Ishikawa (cell line): ENCODE data around the gene CAV3.

Experiments used
- CEBPB ChIP-seq: IDR thresholded peaks from 2 replicates; pipeline ENCODE4 v1.6.1; 2012
- CREB1 ChIP-seq: IDR thresholded peaks from 2 replicates; pipeline ENCODE4 v1.6.1; 2012; ENCODE audit warnings: low read depth
- EGR1 ChIP-seq: IDR thresholded peaks from 2 replicates; pipeline ENCODE4 v1.6.1; 2012
- EP300 ChIP-seq: IDR thresholded peaks from 2 replicates; pipeline ENCODE4 v1.6.1; 2012; ENCODE audit warnings: borderline replicate concordance
- FOXM1 ChIP-seq: IDR thresholded peaks from 2 replicates; pipeline ENCODE4 v1.6.1; 2012; ENCODE audit warnings: low read depth, borderline replicate concordance
- NFIC ChIP-seq: IDR thresholded peaks from 2 replicates; pipeline ENCODE4 v1.6.1; 2012
- RAD21 ChIP-seq: IDR thresholded peaks from 2 replicates; pipeline ENCODE4 v1.6.1; 2012; ENCODE audit warnings: low read depth
- TAF1 ChIP-seq: IDR thresholded peaks from 2 replicates; pipeline ENCODE4 v1.6.1; 2012; ENCODE audit warnings: low read depth, mild to moderate bottlenecking
- TCF12 ChIP-seq: IDR thresholded peaks from 2 replicates; pipeline ENCODE4 v1.6.1; 2012; ENCODE audit warnings: low read depth
- TEAD4 ChIP-seq: IDR thresholded peaks from 2 replicates; pipeline ENCODE4 v1.6.1; 2012
- YY1 ChIP-seq: IDR thresholded peaks from 2 replicates; pipeline ENCODE4 v1.6.1; 2012; ENCODE audit warnings: low read depth
- ZBTB7A ChIP-seq: IDR thresholded peaks from 2 replicates; pipeline ENCODE4 v1.6.1; 2012; ENCODE audit warnings: low read depth
- TF ChIP-seq, protein P1 (sequence below): IDR thresholded peaks from 2 replicates; pipeline ENCODE4 v1.6.1; 2012; ENCODE audit warnings: low read depth, mild to moderate bottlenecking
- TF ChIP-seq, protein P2 (sequence below): IDR thresholded peaks from 2 replicates; pipeline ENCODE4 v1.6.1; 2012
- TF ChIP-seq, protein P3 (sequence below): IDR thresholded peaks from 2 replicates; pipeline ENCODE4 v1.6.1; 2012

Gene CAV3

DNA sequence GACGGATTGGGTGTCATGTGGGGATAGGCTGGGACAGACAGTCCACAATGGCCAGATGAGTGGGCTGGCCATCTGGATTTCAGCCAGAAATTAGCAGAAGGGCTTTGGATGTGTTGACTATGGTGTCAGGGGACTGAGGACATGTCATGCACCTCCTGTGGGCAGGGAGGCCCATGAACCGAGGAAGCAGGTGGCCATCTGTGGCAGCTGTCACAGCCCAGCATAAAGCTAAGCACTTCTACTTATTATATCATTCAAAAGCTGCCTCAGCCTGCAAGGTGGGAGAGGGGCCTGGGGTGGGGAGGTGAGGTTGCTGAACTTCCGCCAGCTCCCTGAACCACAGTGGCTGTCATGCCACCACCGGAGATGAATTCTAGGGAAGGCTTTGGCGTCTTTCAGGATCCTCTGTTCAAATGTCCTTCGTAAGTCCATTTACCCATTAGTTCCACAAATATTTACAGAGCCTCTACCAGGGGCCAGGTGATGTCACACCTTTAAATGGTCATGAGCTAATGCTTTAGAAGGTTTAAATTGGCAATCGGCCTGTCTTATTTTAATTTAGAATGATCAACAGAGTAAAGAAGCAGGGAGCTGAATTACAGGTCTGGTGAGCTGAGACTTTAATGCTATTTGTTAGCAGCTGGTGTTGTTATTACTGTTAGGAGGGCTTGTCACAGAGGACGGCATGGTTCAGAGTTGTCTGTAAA, 23.6 kb upstream of the CAV3 start:
- TF ChIP-seq, protein P1, sequence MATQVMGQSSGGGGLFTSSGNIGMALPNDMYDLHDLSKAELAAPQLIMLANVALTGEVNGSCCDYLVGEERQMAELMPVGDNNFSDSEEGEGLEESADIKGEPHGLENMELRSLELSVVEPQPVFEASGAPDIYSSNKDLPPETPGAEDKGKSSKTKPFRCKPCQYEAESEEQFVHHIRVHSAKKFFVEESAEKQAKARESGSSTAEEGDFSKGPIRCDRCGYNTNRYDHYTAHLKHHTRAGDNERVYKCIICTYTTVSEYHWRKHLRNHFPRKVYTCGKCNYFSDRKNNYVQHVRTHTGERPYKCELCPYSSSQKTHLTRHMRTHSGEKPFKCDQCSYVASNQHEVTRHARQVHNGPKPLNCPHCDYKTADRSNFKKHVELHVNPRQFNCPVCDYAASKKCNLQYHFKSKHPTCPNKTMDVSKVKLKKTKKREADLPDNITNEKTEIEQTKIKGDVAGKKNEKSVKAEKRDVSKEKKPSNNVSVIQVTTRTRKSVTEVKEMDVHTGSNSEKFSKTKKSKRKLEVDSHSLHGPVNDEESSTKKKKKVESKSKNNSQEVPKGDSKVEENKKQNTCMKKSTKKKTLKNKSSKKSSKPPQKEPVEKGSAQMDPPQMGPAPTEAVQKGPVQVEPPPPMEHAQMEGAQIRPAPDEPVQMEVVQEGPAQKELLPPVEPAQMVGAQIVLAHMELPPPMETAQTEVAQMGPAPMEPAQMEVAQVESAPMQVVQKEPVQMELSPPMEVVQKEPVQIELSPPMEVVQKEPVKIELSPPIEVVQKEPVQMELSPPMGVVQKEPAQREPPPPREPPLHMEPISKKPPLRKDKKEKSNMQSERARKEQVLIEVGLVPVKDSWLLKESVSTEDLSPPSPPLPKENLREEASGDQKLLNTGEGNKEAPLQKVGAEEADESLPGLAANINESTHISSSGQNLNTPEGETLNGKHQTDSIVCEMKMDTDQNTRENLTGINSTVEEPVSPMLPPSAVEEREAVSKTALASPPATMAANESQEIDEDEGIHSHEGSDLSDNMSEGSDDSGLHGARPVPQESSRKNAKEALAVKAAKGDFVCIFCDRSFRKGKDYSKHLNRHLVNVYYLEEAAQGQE = no peak
- TF ChIP-seq RAD21 (no peak), EGR1 (no peak), EP300 (no peak), CREB1 (no peak), TCF12 (no peak), ZBTB7A (no peak), FOXM1 (no peak), YY1 (no peak), TAF1 (no peak), NFIC (no peak), TEAD4 (no peak)
- TF ChIP-seq, protein P2, sequence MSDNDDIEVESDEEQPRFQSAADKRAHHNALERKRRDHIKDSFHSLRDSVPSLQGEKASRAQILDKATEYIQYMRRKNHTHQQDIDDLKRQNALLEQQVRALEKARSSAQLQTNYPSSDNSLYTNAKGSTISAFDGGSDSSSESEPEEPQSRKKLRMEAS = no peak

DNA sequence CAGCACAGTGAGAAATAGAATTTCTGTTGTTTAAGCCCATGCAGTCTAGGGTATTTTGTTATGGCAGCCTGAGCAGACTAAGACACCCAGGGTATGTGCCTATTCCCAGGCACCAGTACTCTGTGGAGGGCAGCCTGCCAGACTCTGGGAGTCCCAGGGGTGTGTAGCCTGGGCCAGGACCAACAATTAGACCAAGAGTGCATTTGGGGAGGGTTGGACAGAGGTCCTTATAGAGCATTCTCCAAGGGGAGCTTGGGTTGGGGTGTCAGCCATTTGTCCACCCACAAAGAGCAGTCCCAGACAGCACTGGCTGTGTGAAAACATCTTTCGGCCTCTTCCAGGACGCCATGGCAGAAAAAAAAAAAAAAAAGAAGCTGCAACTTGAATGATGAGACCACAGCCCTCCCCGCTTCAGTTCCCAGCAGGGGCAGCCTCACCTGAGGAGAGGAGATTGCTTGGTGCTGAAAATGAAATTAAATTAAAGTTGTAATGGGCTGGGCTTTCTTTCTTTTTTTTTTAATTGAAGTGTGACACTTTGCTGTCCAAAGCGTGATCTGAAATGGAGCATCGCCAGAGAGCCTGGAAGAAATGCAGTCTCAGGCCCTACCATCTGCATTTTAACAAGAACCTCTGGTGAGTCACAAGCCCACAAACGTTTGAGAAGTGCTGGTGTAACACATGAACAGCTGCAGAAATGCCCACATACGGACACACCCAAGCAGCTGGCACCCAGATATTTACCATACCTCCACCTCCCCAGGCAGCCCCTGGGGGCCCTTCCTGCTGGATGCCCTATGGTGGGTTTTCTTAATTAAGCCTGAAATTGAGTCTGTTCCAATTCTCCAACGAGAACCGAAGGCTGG, 21.3 kb upstream of the CAV3 start:
- TF ChIP-seq, protein P3, sequence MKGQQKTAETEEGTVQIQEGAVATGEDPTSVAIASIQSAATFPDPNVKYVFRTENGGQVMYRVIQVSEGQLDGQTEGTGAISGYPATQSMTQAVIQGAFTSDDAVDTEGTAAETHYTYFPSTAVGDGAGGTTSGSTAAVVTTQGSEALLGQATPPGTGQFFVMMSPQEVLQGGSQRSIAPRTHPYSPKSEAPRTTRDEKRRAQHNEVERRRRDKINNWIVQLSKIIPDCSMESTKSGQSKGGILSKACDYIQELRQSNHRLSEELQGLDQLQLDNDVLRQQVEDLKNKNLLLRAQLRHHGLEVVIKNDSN = no peak
- TF ChIP-seq YY1 (no peak), TCF12 (no peak), RAD21 (no peak), TEAD4 (no peak), CREB1 (no peak), TAF1 (no peak), EP300 (no peak), FOXM1 (no peak), ZBTB7A (no peak), NFIC (no peak), EGR1 (no peak), CEBPB (no peak)
- TF ChIP-seq, protein P1 = no peak
- TF ChIP-seq, protein P2 = no peak

DNA sequence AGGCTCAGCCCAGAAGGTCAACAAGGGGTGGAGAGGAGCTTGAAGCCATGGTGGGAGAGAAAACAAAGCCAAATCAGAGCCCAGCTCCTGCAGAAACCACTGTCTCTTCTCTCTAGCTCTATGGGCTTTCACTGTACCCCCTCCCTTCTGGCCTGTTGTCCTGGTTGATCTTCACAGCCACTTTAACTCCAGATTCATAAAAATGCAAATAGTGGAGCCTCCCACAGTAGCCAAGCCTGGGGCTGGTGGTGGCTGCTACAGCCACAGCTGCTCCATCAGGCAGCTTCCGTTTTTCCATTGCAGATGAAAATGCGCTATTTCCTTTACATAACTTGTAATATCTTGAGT, 20.7 kb upstream of the CAV3 start:
- TF ChIP-seq FOXM1 (no peak), TAF1 (no peak), EP300 (no peak), CEBPB (no peak), YY1 (no peak), CREB1 (no peak), RAD21 (no peak), TEAD4 (no peak), NFIC (no peak), TCF12 (no peak), EGR1 (no peak), ZBTB7A (no peak)
- TF ChIP-seq, protein P3 = no peak
- TF ChIP-seq, protein P2 = no peak
- TF ChIP-seq, protein P1 = no peak
